Epithelial cell of proximal tubule (primary cell): Measurements from ENCODE around the gene BSPRY. TPM values are rescaled to one million over a fixed set of nuclear protein-coding genes. Genes with fewer than 3 reads are reported as not detected.

ENCODE experiments used
- DNase-seq: peaks from one replicate; pipeline ENCODE4 v3.0.0-alpha.2; 2011; ENCODE audit warnings: low read depth
- H3K4me3 ChIP-seq: 2 replicates; pipeline ENCODE4 v1.5.1; 2011; ENCODE audit warnings: low read depth, mild to moderate bottlenecking, low read length
- CTCF ChIP-seq: conservative IDR thresholded peaks from 2 replicates; pipeline ENCODE4 v1.5.1; 2012; ENCODE audit warnings: low read depth, mild to moderate bottlenecking, low read length
- total RNA-seq: library from RNA; depleted of rRNA; stranded (reverse); fragments of >200 nt; gene quantifications from 2 replicates; pipeline ENCODE4 v1.2.3, GENCODE V29; 2015

Gene BSPRY
- total RNA-seq, 1 donor from 2014 or later: 15.2 TPM

GRCh38 chr9:113309204-113309813 is 40.0 kb upstream of the BSPRY start:
- no peak overlapping the region for H3K4me3 ChIP-seq
- TF ChIP-seq CTCF: peak; percentile 86
- no peak for DNase-seq

- DNase-seq: no peak
- H3K4me3 ChIP-seq: no peak overlapping the region
- no peak for TF ChIP-seq CTCF
Observed at GRCh38 chr9:113310538-113310937, 38.8 kb upstream of the BSPRY start.

DNA sequence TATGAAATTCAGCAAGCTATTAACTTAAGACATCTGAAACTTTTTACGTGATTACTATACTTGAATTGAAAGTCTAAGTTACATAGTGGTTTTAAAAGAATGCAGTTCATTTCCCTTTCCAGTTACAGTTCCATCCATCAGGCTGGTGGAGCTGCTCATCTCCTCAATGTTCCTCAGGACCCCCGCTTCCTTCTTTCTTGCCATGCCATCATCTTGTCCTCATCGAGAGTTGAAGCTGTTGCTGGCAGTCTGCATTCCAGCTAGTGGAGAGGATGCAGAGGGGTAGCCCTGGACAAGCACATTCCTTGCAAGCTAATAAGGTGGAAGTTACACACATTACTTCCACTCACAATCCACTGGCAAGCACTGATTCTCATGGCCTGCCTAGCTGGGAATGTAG is 37.4 kb upstream of the BSPRY start:
- H3K4me3 ChIP-seq: no peak overlapping the region
- TF ChIP-seq CTCF: no peak
- no peak for DNase-seq

- H3K4me3 ChIP-seq: no peak overlapping the region
- no peak for DNase-seq
- TF ChIP-seq CTCF: no peak
Observed at GRCh38 chr9:113313261-113313660, 36.1 kb upstream of the BSPRY start.

DNA sequence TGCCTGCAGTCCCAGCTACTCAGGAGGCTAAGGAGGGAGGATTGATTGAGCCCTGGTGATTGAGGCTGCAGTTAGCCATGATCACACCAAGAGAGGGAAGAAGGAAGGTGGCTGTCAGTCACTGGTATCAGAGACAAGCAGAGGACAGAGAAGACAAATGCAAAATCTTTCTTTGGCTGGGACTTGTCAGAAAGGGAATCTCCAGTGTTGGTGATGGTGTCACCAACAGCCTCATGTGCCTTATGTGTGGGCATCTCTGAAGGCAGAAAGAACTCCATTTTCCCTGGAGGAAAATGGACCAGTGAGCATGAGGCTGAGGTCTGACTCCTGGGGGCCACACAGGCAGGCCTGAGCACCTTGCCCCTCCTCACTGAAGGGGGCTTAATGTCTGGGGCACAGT is 34.1 kb upstream of the BSPRY start:
- DNase-seq: no peak
- TF ChIP-seq CTCF: no peak
- no peak overlapping the region for H3K4me3 ChIP-seq

GRCh38 chr9:113316030-113316429 is 33.3 kb upstream of the BSPRY start:
- H3K4me3 ChIP-seq: no peak overlapping the region

More at GRCh38 chr9:113316030-113316429, 33.3 kb upstream of the BSPRY start:
- no peak for TF ChIP-seq CTCF
- no peak for DNase-seq
